Mammary epithelial cell (primary cell): ENCODE data around the gene CAMK2D.

Experiments
- CTCF ChIP-seq, 2 donors: IDR thresholded peaks in 1 of 2; conservative IDR thresholded peaks in 1 of 2; 2 replicates each; pipeline ENCODE4 v1.5.1; 2011 to 2012; ENCODE audit warnings: inconsistent platforms in 2 of 2, low read length in 2 of 2, mild to moderate bottlenecking in 2 of 2, control low read depth in 1 of 2, low read depth in 1 of 2; ENCODE audit not compliant: insufficient read depth in 1 of 2; ENCODE audit errors: extremely low read depth in 1 of 2
- EZH2 ChIP-seq: IDR thresholded peaks from 2 replicates; pipeline ENCODE4 v1.6.1; 2012; ENCODE audit warnings: low read length, inconsistent platforms, borderline replicate concordance

- TF ChIP-seq CTCF (conservative IDR thresholded peaks at IDR 0.05 in 1 of 2, IDR thresholded peaks at IDR 0.05 in 1 of 2; ENCODE audit: extremely low read depth in 1 of 2, insufficient read depth in 1 of 2, low read depth in 1 of 2, low read length in 2 of 2) (no peak), EZH2 (no peak)
Measured at GRCh38 chr4:113499166-113499565, 262.4 kb downstream of the CAMK2D start.
